HepG2 (cell line): Measurements from ENCODE around the gene GNG7. TPM values are rescaled to one million over a fixed set of nuclear protein-coding genes. Genes with fewer than 3 reads are reported as not detected.
A peak's percentile ranks its signal among the peaks of the same experiment; 100 is the strongest.

ENCODE experiments used
- AGO1 ChIP-seq: fragments of 200-400 bp; formaldehyde crosslinking; IDR thresholded peaks from 2 replicates; pipeline ENCODE4 v1.6.1; 2017; ENCODE audit warnings: mild to moderate bottlenecking, low read depth, low read length, moderate library complexity; ENCODE audit not compliant: poor library complexity, severe bottlenecking
- CBFB ChIP-seq: sonication (generic); formaldehyde crosslinking; IDR thresholded peaks from 2 replicates; pipeline ENCODE4 v1.4.0; 2020; ENCODE audit warnings: missing genetic modification reagents
- GFI1 ChIP-seq: sonication (generic); formaldehyde crosslinking; IDR thresholded peaks from 2 replicates; pipeline ENCODE4 v1.5.0; 2020; ENCODE audit warnings: missing genetic modification reagents, mild to moderate bottlenecking, borderline replicate concordance
- MXI1 ChIP-seq: IDR thresholded peaks from 3 replicates; pipeline ENCODE4 v1.6.1; 2012; ENCODE audit warnings: low read depth, low read length, inconsistent platforms, borderline replicate concordance
- PAX8 ChIP-seq: sonication (generic); formaldehyde crosslinking; IDR thresholded peaks from 2 replicates; pipeline ENCODE4 v1.8.0; 2022; ENCODE audit warnings: mild to moderate bottlenecking, missing genetic modification reagents, borderline replicate concordance
- PHF5A ChIP-seq: IDR thresholded peaks from one replicate; pipeline ENCODE4 v1.6.1; 2018; ENCODE audit warnings: low read depth, missing genetic modification reagents; ENCODE audit not compliant: unreplicated experiment
- SMARCC2 ChIP-seq: fragments of 450-650 bp; IDR thresholded peaks from 2 replicates; pipeline ENCODE4 v1.6.1; 2017; ENCODE audit warnings: antibody characterized with exemption, mild to moderate bottlenecking
- SOX6 ChIP-seq, 2 experiments: fragments of 450-650 bp in 1 of 2; sonication (generic) in 1 of 2; formaldehyde crosslinking in 1 of 2; IDR thresholded peaks; 2 replicates each; pipeline versions ENCODE4 v1.4.0 to v1.6.1; 2017 to 2020; ENCODE audit warnings: antibody characterized with exemption in 1 of 2, mild to moderate bottlenecking in 1 of 2, missing genetic modification reagents in 1 of 2
- SSRP1 ChIP-seq: IDR thresholded peaks from 2 replicates; pipeline ENCODE4 v1.6.1; 2016; ENCODE audit warnings: control low read depth
- ZBTB8A ChIP-seq: sonication (generic); formaldehyde crosslinking; IDR thresholded peaks from 2 replicates; pipeline ENCODE4 v1.4.0; 2020; ENCODE audit warnings: mild to moderate bottlenecking, low read depth, missing genetic modification reagents, borderline replicate concordance
- ZNF430 ChIP-seq: sonication (generic); formaldehyde crosslinking; IDR thresholded peaks from 2 replicates; pipeline ENCODE4 v1.9.0; 2021; ENCODE audit warnings: mild to moderate bottlenecking, missing genetic modification reagents
- ZNF501 ChIP-seq: sonication (generic); formaldehyde crosslinking; IDR thresholded peaks from 2 replicates; pipeline ENCODE4 v1.5.1; 2020; ENCODE audit warnings: mild to moderate bottlenecking, moderate library complexity, missing genetic modification reagents
- polyA plus RNA-seq, 8 experiments: library from polyadenylated mRNA; depleted of rRNA in 3 of 8; stranded (reverse) in 7 of 8; unstranded in 1 of 8; fragments of >200 nt; fragmentation: Illumina TruSeq in 4 of 8; extraction: Trizol in 4 of 8; gene quantifications; 2 replicates each; pipeline versions ENCODE4 v1.2.1 to v1.2.3, GENCODE V29; 2011 to 2016; ENCODE audit warnings: low read depth in 4 of 8, missing spikeins in 1 of 8, mixed read lengths in 1 of 8; ENCODE audit not compliant: insufficient read depth in 1 of 8
- total RNA-seq, 5 experiments: library from RNA; depleted of rRNA; stranded (reverse); fragments of >200 nt; fragmentation: Illumina TruSeq; extraction: Trizol; gene quantifications; 2 replicates each; pipeline ENCODE4 v1.2.3, GENCODE V29; 2016; ENCODE audit warnings: low read depth in 1 of 5
- TF ChIP-seq, protein P1 (sequence below): sonication (generic); formaldehyde crosslinking; IDR thresholded peaks from 2 replicates; pipeline ENCODE4 v1.5.0; 2020; ENCODE audit warnings: mild to moderate bottlenecking, missing genetic modification reagents
- TF ChIP-seq, protein P2 (sequence below): sonication (generic); formaldehyde crosslinking; IDR thresholded peaks from 2 replicates; pipeline ENCODE4 v1.4.0; 2020; ENCODE audit warnings: missing genetic modification reagents

GNG7 gene
- total and polyA plus RNA-seq, 2 of the 13 experiments (the other 11 are each of a cell fraction or from before 2014, with no cell fraction given) = 1.4 to 3.3 TPM

GRCh38 chr19:2478278-2478755 is 224.2 kb downstream of the GNG7 start (continued):
- TF ChIP-seq, protein P1, sequence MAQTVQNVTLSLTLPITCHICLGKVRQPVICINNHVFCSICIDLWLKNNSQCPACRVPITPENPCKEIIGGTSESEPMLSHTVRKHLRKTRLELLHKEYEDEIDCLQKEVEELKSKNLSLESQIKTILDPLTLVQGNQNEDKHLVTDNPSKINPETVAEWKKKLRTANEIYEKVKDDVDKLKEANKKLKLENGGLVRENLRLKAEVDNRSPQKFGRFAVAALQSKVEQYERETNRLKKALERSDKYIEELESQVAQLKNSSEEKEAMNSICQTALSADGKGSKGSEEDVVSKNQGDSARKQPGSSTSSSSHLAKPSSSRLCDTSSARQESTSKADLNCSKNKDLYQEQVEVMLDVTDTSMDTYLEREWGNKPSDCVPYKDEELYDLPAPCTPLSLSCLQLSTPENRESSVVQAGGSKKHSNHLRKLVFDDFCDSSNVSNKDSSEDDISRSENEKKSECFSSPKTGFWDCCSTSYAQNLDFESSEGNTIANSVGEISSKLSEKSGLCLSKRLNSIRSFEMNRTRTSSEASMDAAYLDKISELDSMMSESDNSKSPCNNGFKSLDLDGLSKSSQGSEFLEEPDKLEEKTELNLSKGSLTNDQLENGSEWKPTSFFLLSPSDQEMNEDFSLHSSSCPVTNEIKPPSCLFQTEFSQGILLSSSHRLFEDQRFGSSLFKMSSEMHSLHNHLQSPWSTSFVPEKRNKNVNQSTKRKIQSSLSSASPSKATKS = no peak
- TF ChIP-seq ZNF430 (CRISPR knock-in tag) = no peak
- no peak for TF ChIP-seq AGO1
- no peak for TF ChIP-seq ZBTB8A (CRISPR knock-in tag)
- TF ChIP-seq SOX6 (IDR thresholded peaks at IDR 0.05) = no peak
- TF ChIP-seq SOX6 (CRISPR knock-in tag; IDR thresholded peaks at IDR 0.05) = no peak
- no peak for TF ChIP-seq MXI1
- TF ChIP-seq, protein P2, sequence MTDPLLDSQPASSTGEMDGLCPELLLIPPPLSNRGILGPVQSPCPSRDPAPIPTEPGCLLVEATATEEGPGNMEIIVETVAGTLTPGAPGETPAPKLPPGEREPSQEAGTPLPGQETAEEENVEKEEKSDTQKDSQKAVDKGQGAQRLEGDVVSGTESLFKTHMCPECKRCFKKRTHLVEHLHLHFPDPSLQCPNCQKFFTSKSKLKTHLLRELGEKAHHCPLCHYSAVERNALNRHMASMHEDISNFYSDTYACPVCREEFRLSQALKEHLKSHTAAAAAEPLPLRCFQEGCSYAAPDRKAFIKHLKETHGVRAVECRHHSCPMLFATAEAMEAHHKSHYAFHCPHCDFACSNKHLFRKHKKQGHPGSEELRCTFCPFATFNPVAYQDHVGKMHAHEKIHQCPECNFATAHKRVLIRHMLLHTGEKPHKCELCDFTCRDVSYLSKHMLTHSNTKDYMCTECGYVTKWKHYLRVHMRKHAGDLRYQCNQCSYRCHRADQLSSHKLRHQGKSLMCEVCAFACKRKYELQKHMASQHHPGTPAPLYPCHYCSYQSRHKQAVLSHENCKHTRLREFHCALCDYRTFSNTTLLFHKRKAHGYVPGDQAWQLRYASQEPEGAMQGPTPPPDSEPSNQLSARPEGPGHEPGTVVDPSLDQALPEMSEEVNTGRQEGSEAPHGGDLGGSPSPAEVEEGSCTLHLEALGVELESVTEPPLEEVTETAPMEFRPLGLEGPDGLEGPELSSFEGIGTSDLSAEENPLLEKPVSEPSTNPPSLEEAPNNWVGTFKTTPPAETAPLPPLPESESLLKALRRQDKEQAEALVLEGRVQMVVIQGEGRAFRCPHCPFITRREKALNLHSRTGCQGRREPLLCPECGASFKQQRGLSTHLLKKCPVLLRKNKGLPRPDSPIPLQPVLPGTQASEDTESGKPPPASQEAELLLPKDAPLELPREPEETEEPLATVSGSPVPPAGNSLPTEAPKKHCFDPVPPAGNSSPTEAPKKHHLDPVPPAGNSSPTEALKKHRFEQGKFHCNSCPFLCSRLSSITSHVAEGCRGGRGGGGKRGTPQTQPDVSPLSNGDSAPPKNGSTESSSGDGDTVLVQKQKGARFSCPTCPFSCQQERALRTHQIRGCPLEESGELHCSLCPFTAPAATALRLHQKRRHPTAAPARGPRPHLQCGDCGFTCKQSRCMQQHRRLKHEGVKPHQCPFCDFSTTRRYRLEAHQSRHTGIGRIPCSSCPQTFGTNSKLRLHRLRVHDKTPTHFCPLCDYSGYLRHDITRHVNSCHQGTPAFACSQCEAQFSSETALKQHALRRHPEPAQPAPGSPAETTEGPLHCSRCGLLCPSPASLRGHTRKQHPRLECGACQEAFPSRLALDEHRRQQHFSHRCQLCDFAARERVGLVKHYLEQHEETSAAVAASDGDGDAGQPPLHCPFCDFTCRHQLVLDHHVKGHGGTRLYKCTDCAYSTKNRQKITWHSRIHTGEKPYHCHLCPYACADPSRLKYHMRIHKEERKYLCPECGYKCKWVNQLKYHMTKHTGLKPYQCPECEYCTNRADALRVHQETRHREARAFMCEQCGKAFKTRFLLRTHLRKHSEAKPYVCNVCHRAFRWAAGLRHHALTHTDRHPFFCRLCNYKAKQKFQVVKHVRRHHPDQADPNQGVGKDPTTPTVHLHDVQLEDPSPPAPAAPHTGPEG (CRISPR knock-in tag) = no peak
- no peak for TF ChIP-seq CBFB (CRISPR knock-in tag)
- TF ChIP-seq SMARCC2 = no peak
- TF ChIP-seq GFI1 (CRISPR knock-in tag) = no peak
- no peak for TF ChIP-seq PHF5A (CRISPR knock-in tag)
- no peak for TF ChIP-seq PAX8
- TF ChIP-seq ZNF501 (CRISPR knock-in tag) = 0 out of 2 replicates have a peak, but pooled peaks have one; percentile 27
- no peak for TF ChIP-seq SSRP1 (CRISPR knock-in tag)
